AG04450 (cell line): Measurements from ENCODE around the gene MYO9B. TPM values are rescaled to one million over a fixed set of nuclear protein-coding genes. Genes with fewer than 3 reads are reported as not detected.

Experiments used
- CTCF ChIA-PET: fragments of 300-600, 350-600 bp; formaldehyde crosslinking; extraction: SDS; loops from one replicate; lab custom pipeline; 2022; ENCODE audit warnings: antibody characterized with exemption, inconsistent platforms; lab: Charles Lee
- POLR2A ChIA-PET: fragments of 350-600 bp; formaldehyde crosslinking; extraction: SDS; loops from one replicate; lab custom pipeline; 2021; ENCODE audit warnings: antibody characterized with exemption, inconsistent platforms; lab: Yijun Ruan, JAX
- DNase-seq: peaks from one replicate; pipeline ENCODE4 v3.0.0-alpha.2; 2011; ENCODE audit warnings: low read depth, low spot score
- H3K27ac ChIP-seq: one replicate; pipeline ENCODE4 v1.5.1; 2012; ENCODE audit warnings: low read depth, low read length, control low read depth
- H3K27me3 ChIP-seq: one replicate; pipeline ENCODE4 v1.6.0; 2012; ENCODE audit warnings: low read length; ENCODE audit not compliant: control insufficient read depth, insufficient read depth
- H3K4me3 ChIP-seq: 2 replicates; pipeline ENCODE4 v1.5.1; 2011; ENCODE audit warnings: mild to moderate bottlenecking, low read depth, low read length, control low read depth
- H3K9me3 ChIP-seq: 2 replicates; pipeline ENCODE4 v1.5.1; 2012; ENCODE audit warnings: low read length; ENCODE audit not compliant: control insufficient read depth, insufficient read depth
- CTCF ChIP-seq: IDR thresholded peaks from 2 replicates; pipeline ENCODE4 v1.5.1; 2011; ENCODE audit warnings: low read depth, low read length, control low read depth, inconsistent platforms
- polyA plus RNA-seq: library from polyadenylated mRNA; depleted of rRNA; stranded (reverse); fragments of >200 nt; gene quantifications from 2 replicates; pipeline ENCODE4 v1.2.3, GENCODE V29; 2011; rRNA removed

The MYO9B gene
- polyA plus RNA-seq, 1 experiment, result 34.5 TPM

- DNase-seq, result no peak
- H3K4me3 ChIP-seq, result no peak overlapping the region
- CTCF ChIA-PET, result interaction anchor here (0.6 to 1.9 kb wide), 8 partner anchors 7 to 194 kb away, joined by 3 to 7 read pairs (median 3); no protein-coding TSS in a partner anchor
- no peak for TF ChIP-seq CTCF
- POLR2A ChIA-PET, result no interaction called here
- H3K27ac ChIP-seq, result no peak overlapping the region
- peaks cover 8% of the 10 kb centered on the region for H3K27me3 ChIP-seq
- H3K9me3 ChIP-seq, result peaks cover 17% of the 10 kb centered on the region
Observed at GRCh38 chr19:17259934-17260333, 184.4 kb downstream of the MYO9B start.

- CTCF ChIA-PET, result interaction anchor here (0.6 to 1.9 kb wide), 9 partner anchors 8 to 269 kb away, joined by 3 to 7 read pairs (median 3); no protein-coding TSS in a partner anchor
- POLR2A ChIA-PET, result no interaction called here
- H3K27me3 ChIP-seq, result peaks cover 8% of the 10 kb centered on the region
- TF ChIP-seq CTCF, result peak; percentile 83
- no peak for DNase-seq
- H3K27ac ChIP-seq, result no peak overlapping the region
- H3K9me3 ChIP-seq, result peaks cover 17% of the 10 kb centered on the region
- H3K4me3 ChIP-seq, result no peak overlapping the region
Observed at GRCh38 chr19:17260842-17261325, 185.3 kb downstream of the MYO9B start.

GRCh38 chr19:17262557-17262956 is 187.0 kb downstream of the MYO9B start:
- DNase-seq, result no peak
- H3K27ac ChIP-seq, result no peak overlapping the region
- ChIA-PET POLR2A (no interaction called here), CTCF (interaction anchor here (0.5 to 0.7 kb wide), 3 partner anchors 17 to 123 kb away, joined by 3 to 6 read pairs (median 3); no protein-coding TSS in a partner anchor)
- H3K4me3 ChIP-seq, result no peak overlapping the region
- TF ChIP-seq CTCF, result no peak
- H3K9me3 ChIP-seq, result peaks cover 17% of the 10 kb centered on the region
- peaks cover 8% of the 10 kb centered on the region for H3K27me3 ChIP-seq

Other genes starting within 250 kb of the MYO9B start
- 18.8 and 26.2 TPM in 2 replicates for gene SIN3B, start 246.4 kb upstream of the MYO9B start, polyA plus RNA-seq
- gene F2RL3, start 186.8 kb upstream of the MYO9B start, polyA plus RNA-seq, result not detected in 2 replicates
- gene CPAMD8, start 49.0 kb upstream of the MYO9B start, polyA plus RNA-seq, result 0.38 and 0.56 TPM in 2 replicates
- 4.6 and 4.9 TPM in 2 replicates for gene HAUS8, start 325 bp upstream of the MYO9B start, polyA plus RNA-seq
- 21.1 and 25.1 TPM in 2 replicates for gene USE1, start 139.6 kb downstream of the MYO9B start, polyA plus RNA-seq
- 4.6 and 6.7 TPM in 2 replicates for gene OCEL1, start 150.4 kb downstream of the MYO9B start, polyA plus RNA-seq
- 16.3 and 18.9 TPM in 2 replicates for gene NR2F6, start 170.1 kb downstream of the MYO9B start, polyA plus RNA-seq
- gene USHBP1, start 189.0 kb downstream of the MYO9B start, polyA plus RNA-seq, result not detected in 2 replicates
- gene BABAM1, start 191.7 kb downstream of the MYO9B start, polyA plus RNA-seq, result 92.0 and 98.6 TPM in 2 replicates
- 0.33 and 0.36 TPM in 2 replicates for gene ANKLE1, start 206.1 kb downstream of the MYO9B start, polyA plus RNA-seq
- gene ABHD8, start 227.6 kb downstream of the MYO9B start, polyA plus RNA-seq, result 6.1 and 8.6 TPM in 2 replicates
- 23.2 and 24.3 TPM in 2 replicates for gene MRPL34, start 230.1 kb downstream of the MYO9B start, polyA plus RNA-seq
- 38.7 and 40.7 TPM in 2 replicates for gene DDA1, start 233.8 kb downstream of the MYO9B start, polyA plus RNA-seq